ENCODE results near the gene AAMP.
"Not testable (repeated sequence)": the region's sequence is repeated elsewhere in the genome, so short reads cannot be mapped to it uniquely, and the experiment has no call there.

AAMP gene

GRCh38 chr2:218277921-218278320 lies 8.0 kb upstream of the AAMP start:
- no peak overlapping the region for H3K4me3 ChIP-seq (ENCODE audit: low read depth, low read length)
- TF ChIP-seq MYC (IDR thresholded peaks at IDR 0.05; ENCODE audit: low read depth, low read length) (no peak), MAX (IDR thresholded peaks at IDR 0.05; ENCODE audit: low read depth, low read length) (no peak), POLR2A (IDR thresholded peaks at IDR 0.05; ENCODE audit: extremely low read depth, insufficient read length) (no peak)
- TF ChIP-seq, protein P1, sequence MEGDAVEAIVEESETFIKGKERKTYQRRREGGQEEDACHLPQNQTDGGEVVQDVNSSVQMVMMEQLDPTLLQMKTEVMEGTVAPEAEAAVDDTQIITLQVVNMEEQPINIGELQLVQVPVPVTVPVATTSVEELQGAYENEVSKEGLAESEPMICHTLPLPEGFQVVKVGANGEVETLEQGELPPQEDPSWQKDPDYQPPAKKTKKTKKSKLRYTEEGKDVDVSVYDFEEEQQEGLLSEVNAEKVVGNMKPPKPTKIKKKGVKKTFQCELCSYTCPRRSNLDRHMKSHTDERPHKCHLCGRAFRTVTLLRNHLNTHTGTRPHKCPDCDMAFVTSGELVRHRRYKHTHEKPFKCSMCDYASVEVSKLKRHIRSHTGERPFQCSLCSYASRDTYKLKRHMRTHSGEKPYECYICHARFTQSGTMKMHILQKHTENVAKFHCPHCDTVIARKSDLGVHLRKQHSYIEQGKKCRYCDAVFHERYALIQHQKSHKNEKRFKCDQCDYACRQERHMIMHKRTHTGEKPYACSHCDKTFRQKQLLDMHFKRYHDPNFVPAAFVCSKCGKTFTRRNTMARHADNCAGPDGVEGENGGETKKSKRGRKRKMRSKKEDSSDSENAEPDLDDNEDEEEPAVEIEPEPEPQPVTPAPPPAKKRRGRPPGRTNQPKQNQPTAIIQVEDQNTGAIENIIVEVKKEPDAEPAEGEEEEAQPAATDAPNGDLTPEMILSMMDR (IDR thresholded peaks at IDR 0.05; ENCODE audit: low read depth, low read length), result no peak
- DNase-seq (ENCODE audit: low read depth), result no peak

DNA sequence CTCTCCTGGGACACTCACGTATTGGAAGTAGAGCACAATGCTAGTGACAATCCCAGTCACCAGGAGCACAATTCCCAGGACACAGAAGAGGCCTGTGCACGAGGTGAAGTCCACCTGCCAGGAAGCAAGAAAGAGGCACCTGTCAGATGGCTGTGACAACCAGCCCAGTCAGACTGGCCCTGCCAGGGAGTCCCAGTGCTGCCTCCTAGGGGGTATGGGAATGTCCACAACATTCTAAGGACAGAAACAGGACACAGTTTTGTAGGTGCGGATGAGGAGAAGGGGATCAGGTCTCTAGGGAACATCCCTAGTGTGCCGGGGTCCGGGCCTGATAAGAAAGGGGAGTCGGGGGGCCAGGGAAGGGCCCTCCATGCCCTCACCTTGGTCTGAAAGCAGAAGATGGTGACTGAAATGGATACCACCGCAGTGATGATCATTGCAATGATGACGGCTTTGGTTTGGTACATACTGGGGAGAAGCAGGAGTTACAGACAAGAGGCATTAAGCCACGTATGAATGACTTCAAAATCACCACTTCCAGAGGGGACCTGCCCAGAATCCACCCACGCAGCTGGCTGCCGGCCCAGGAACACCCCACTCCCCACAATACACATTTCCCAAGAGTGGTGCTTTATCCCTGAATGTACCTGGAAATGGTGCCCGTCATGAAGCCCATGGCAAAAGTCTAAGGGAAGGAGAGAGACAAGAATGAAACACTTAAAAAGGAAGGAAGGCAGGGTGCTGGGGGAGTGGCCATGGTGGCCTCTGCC lies 7.2 kb upstream of the AAMP start:
- H3K4me3 ChIP-seq (ENCODE audit: low read depth, low read length), result no peak overlapping the region
- DNase-seq (ENCODE audit: low read depth), result no peak
- TF ChIP-seq, protein P1 (IDR thresholded peaks at IDR 0.05; ENCODE audit: low read depth, low read length), result peak; percentile 24
- TF ChIP-seq POLR2A (IDR thresholded peaks at IDR 0.05; ENCODE audit: extremely low read depth, insufficient read length), result no peak
- no peak for TF ChIP-seq MYC (IDR thresholded peaks at IDR 0.05; ENCODE audit: low read depth, low read length)
- no peak for TF ChIP-seq MAX (IDR thresholded peaks at IDR 0.05; ENCODE audit: low read depth, low read length)

DNA sequence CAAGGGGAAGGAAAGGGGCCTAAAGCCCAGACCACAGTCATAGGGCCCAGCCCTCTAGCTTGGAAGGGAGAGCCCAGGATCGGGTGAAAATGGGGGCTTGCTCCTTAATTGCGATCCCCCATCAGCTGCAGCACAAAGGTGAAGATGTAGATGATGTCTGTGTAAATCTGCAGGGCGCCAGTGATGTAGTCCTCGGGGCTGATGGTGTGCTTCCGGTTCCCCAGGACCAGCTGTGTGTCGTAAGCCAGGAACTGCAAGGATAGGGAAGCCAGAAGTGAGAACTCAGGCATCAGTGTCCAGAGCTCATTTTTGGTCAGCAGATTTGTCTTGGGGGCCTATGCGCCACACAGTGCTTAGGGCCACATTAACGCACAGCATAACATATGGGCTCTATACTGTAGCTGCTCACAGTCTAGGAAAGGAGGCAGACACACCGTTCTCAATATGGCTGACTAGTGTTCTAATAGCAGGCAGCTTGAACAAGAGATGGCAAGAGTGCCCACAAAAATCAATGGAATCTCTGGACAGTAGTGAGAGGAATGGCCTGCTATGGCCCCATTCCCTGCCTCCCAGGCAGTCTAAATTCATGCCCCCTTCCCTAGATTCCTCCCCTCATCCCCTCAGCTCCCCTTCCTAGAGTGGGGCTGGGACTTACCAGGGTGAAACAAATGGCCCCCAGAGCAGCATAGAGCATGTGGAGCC lies 5.6 kb upstream of the AAMP start:
- DNase-seq (ENCODE audit: low read depth), result no peak
- TF ChIP-seq MYC (IDR thresholded peaks at IDR 0.05; ENCODE audit: low read depth, low read length) (no peak), MAX (IDR thresholded peaks at IDR 0.05; ENCODE audit: low read depth, low read length) (no peak), POLR2A (IDR thresholded peaks at IDR 0.05; ENCODE audit: extremely low read depth, insufficient read length) (no peak)
- TF ChIP-seq, protein P1 (IDR thresholded peaks at IDR 0.05; ENCODE audit: low read depth, low read length), result no peak
- no peak overlapping the region for H3K4me3 ChIP-seq (ENCODE audit: low read depth, low read length)

GRCh38 chr2:218274586-218274985 lies 4.6 kb upstream of the AAMP start:
- no peak for DNase-seq (ENCODE audit: low read depth)
- H3K4me3 ChIP-seq (ENCODE audit: low read depth, low read length), result no peak overlapping the region
- TF ChIP-seq POLR2A (IDR thresholded peaks at IDR 0.05; ENCODE audit: extremely low read depth, insufficient read length), result no peak
- TF ChIP-seq, protein P1 (IDR thresholded peaks at IDR 0.05; ENCODE audit: low read depth, low read length), result no peak
- no peak for TF ChIP-seq MAX (IDR thresholded peaks at IDR 0.05; ENCODE audit: low read depth, low read length)
- no peak for TF ChIP-seq MYC (IDR thresholded peaks at IDR 0.05; ENCODE audit: low read depth, low read length)

GRCh38 chr2:218273908-218274249 lies 3.9 kb upstream of the AAMP start:
- no peak for DNase-seq (ENCODE audit: low read depth)
- no peak overlapping the region for H3K4me3 ChIP-seq (ENCODE audit: low read depth, low read length)
- TF ChIP-seq POLR2A (IDR thresholded peaks at IDR 0.05; ENCODE audit: extremely low read depth, insufficient read length) (no peak), MAX (IDR thresholded peaks at IDR 0.05; ENCODE audit: low read depth, low read length) (no peak)
- TF ChIP-seq, protein P1 (IDR thresholded peaks at IDR 0.05; ENCODE audit: low read depth, low read length), result no peak

DNA sequence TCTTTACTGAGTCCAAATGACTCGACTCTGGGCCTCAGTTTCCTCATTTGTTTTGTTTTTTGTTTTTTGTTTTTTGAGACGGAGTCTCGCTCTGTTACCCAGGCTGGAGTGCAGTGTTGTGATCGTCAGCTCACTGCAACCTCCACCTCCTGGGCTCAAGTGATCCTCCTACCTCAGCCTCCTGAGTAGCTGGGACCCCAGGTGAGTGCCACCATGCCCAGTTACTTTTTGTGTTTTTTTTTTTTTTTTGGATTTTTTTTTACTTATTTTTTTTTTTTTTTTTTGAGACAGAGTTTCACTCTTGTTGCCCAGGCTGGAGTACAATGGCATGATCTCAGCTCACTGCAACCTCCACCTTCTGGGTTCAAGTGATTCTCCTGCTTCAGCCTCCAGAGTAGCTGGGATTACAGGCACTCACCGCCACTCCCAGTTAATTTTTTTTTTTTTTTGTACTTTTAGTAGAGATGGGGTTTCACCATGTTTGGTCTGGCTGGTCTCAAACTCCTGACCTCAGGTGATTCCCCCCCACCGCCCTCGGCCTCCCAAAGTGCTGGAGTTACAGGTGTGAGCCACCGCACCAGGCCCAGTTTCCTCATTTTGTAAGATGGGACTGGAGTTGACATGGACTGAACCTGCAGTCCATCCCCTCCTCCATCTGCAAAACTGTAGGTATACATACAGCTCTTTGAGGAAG lies 3.4 kb upstream of the AAMP start:
- DNase-seq (ENCODE audit: low read depth); H3K4me3 ChIP-seq (ENCODE audit: low read depth, low read length): not testable (repeated sequence)

Measured in NB4 (cell line).